OCI-LY1 (cell line): ENCODE data around the gene KCNK5.

Source experiments
- H2AFZ ChIP-seq: fragments of 200-600 bp; sonication (generic), shearing (Covaris generic); 2 replicates; pipeline ENCODE4 v1.6.0; 2014; ENCODE audit warnings: antibody characterized with exemption, mild to moderate bottlenecking, low read length
- H3F3A ChIP-seq: fragments of 200-600 bp; sonication (generic), shearing (Covaris generic); 2 replicates; pipeline ENCODE4 v1.6.0; 2014; ENCODE audit warnings: mild to moderate bottlenecking, antibody characterized with exemption, low read length, moderate library complexity; ENCODE audit not compliant: insufficient read depth
- H3K27ac ChIP-seq: fragments of 200-600 bp; sonication (generic); 2 replicates; pipeline ENCODE4 v1.5.1; 2014; ENCODE audit warnings: low read length, mixed run types, mild to moderate bottlenecking, low read depth; ENCODE audit not compliant: poor library complexity, severe bottlenecking
- H3K27me3 ChIP-seq: fragments of 200-600 bp; sonication (generic); 2 replicates; pipeline ENCODE4 v1.6.0; 2014; ENCODE audit warnings: antibody characterized with exemption, mild to moderate bottlenecking, low read length, moderate library complexity; ENCODE audit not compliant: insufficient read depth
- H3K36me3 ChIP-seq: fragments of 200-600 bp; sonication (generic); 2 replicates; pipeline ENCODE4 v1.6.1; 2014; ENCODE audit warnings: mild to moderate bottlenecking, antibody characterized with exemption, low read length, moderate library complexity, mixed read lengths; ENCODE audit not compliant: insufficient read depth
- H3K4me1 ChIP-seq: fragments of 200-600 bp; sonication (generic); 2 replicates; pipeline ENCODE4 v1.5.1; 2014; ENCODE audit warnings: mild to moderate bottlenecking, low read length, moderate library complexity; ENCODE audit not compliant: insufficient read depth, severe bottlenecking
- H3K4me2 ChIP-seq: fragments of 200-600 bp; sonication (generic), shearing (Covaris generic); 2 replicates; pipeline ENCODE4 v1.6.1; 2014; ENCODE audit warnings: low read length
- H3K4me3 ChIP-seq: fragments of 200-600 bp; sonication (generic); 2 replicates; pipeline ENCODE4 v1.5.1; 2014; ENCODE audit warnings: low read length, low read depth, mild to moderate bottlenecking, mixed read lengths; ENCODE audit not compliant: poor library complexity, severe bottlenecking
- H3K79me2 ChIP-seq: fragments of 200-600 bp; shearing (Covaris generic); 2 replicates; pipeline ENCODE4 v1.6.1; 2016; ENCODE audit warnings: mixed run types, low read length, mixed read lengths; ENCODE audit not compliant: insufficient read depth
- H3K9ac ChIP-seq: fragments of 200-600 bp; sonication (generic), shearing (Covaris generic); 2 replicates; pipeline ENCODE4 v1.6.1; 2014; ENCODE audit warnings: mild to moderate bottlenecking, low read length, mixed read lengths
- H3K9me2 ChIP-seq: fragments of 200-600 bp; sonication (generic), shearing (Covaris generic); 2 replicates; pipeline ENCODE4 v1.6.1; 2014; ENCODE audit warnings: low read depth, mild to moderate bottlenecking, low read length, mixed read lengths
- H3K9me3 ChIP-seq: fragments of 200-600 bp; shearing (Covaris generic); 2 replicates; pipeline ENCODE4 v1.6.1; 2014; ENCODE audit warnings: low read length, mixed read lengths
- H4K20me1 ChIP-seq: fragments of 200-600 bp; sonication (generic), shearing (Covaris generic); 2 replicates; pipeline ENCODE4 v1.6.0; 2016; ENCODE audit warnings: mild to moderate bottlenecking, low read length; ENCODE audit not compliant: insufficient read depth
- CTCF ChIP-seq: fragments of 200-600 bp; sonication (generic), shearing (Covaris generic); IDR thresholded peaks from 2 replicates; pipeline ENCODE4 v1.5.1; 2017; ENCODE audit warnings: mild to moderate bottlenecking, antibody characterized with exemption, low read length, moderate library complexity, mixed read lengths
- EZH2 ChIP-seq: fragments of 200-600 bp; sonication (generic), shearing (Covaris generic); IDR thresholded peaks from 2 replicates; pipeline ENCODE4 v1.8.0; 2017; ENCODE audit warnings: borderline replicate concordance, mixed run types, mild to moderate bottlenecking, antibody characterized with exemption, low read length, moderate library complexity, mixed read lengths

Gene KCNK5

DNA sequence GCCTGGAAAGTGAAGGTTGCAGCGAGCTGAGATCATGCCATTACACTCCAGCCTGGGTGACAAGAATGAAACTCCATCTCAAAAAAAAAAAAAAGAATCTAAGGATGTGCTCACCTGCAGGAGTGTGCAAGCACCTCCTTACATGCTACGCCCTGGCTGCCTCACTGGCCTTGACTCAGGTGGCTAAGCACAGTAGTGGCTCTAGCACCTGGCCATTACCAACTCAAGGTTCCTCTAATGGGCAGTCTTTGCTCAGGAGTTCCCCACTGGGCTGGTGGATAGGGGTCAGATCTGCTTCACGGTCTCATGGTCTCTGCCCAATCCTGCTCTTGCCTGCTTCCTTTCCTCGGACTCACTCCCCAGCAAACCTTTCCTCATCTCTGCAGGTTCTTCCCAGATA lies 45.2 kb upstream of the KCNK5 start:
- Histone ChIP-seq H3K4me3 (no peak overlapping the region), H3K9ac (no peak overlapping the region), H3K4me2 (no peak overlapping the region), H3K27ac (no peak overlapping the region), H3K9me2 (no peaks in the 10 kb centered on the region), H3K79me2 (no peaks in the 10 kb centered on the region), H3K9me3 (no peaks in the 10 kb centered on the region), H3K27me3 (no peaks in the 10 kb centered on the region), H3K4me1 (no peaks in the 10 kb centered on the region), H4K20me1 (no peaks in the 10 kb centered on the region), H3K36me3 (no peaks in the 10 kb centered on the region), H3F3A (no peaks in the 10 kb centered on the region), H2AFZ (no peak overlapping the region)
- TF ChIP-seq EZH2 (no peak), CTCF (no peak)

GRCh38 chr6:39273406-39273821 lies 44.1 kb upstream of the KCNK5 start:
- Histone ChIP-seq H3K9me2 (no peaks in the 10 kb centered on the region), H3K4me1 (no peaks in the 10 kb centered on the region), H4K20me1 (no peaks in the 10 kb centered on the region), H2AFZ (no peak overlapping the region), H3K9me3 (no peaks in the 10 kb centered on the region), H3K27ac (no peak overlapping the region), H3K4me3 (no peak overlapping the region), H3K79me2 (no peaks in the 10 kb centered on the region), H3K4me2 (no peak overlapping the region), H3F3A (no peaks in the 10 kb centered on the region), H3K36me3 (no peaks in the 10 kb centered on the region), H3K9ac (no peak overlapping the region), H3K27me3 (no peaks in the 10 kb centered on the region)
- TF ChIP-seq EZH2: no peak
- TF ChIP-seq CTCF: no peak

DNA sequence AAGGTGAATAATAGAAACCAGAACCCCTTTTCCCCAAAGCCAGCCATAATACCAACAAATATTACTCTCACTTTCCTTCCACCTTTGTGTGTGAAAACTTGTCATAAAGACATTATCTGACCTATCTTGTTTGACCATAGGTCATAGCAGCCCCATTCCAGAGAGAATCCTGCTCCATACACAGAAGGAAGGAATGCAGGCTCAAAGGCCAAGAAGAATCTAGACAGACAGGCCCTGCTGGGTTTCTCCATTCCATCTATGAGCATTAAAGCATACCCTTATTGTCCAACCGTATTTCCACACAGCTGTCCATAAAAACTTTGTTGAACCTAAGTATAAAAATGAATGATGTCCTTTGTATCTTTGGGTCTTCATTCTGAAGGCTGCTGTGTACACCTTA lies 40.7 kb upstream of the KCNK5 start:
- H3K27ac ChIP-seq: no peak overlapping the region
- no peak overlapping the region for H3K9ac ChIP-seq
- H3K9me3 ChIP-seq: no peaks in the 10 kb centered on the region
- no peaks in the 10 kb centered on the region for H4K20me1 ChIP-seq
- TF ChIP-seq EZH2 (no peak), CTCF (no peak)
- no peak overlapping the region for H2AFZ ChIP-seq
- H3K4me3 ChIP-seq: no peak overlapping the region
- no peaks in the 10 kb centered on the region for H3K4me1 ChIP-seq
- no peaks in the 10 kb centered on the region for H3K27me3 ChIP-seq
- H3K36me3 ChIP-seq: no peaks in the 10 kb centered on the region
- no peaks in the 10 kb centered on the region for H3K79me2 ChIP-seq
- no peak overlapping the region for H3K4me2 ChIP-seq
- no peaks in the 10 kb centered on the region for H3K9me2 ChIP-seq
- H3F3A ChIP-seq: no peaks in the 10 kb centered on the region
